ENCODE measurements around the gene ALG6.
A peak's percentile ranks its signal among the peaks of the same experiment; 100 is the strongest.

The ALG6 gene

GRCh38 chr1:63367215-63368103, at the start of gene ALG6:
ALG6 (plus strand) TSS chr1:63367627; CDS start chr1:63370978, 3,351 bp downstream.
- H3K4me3 ChIP-seq (ENCODE audit: low read length in 2 of 2), result peak within 1 kb of the TSS; percentile 93 to 96
- peaks cover 0 to 4% of the 10 kb centered on the region in 2 donors for H3K36me3 ChIP-seq (ENCODE audit: control insufficient read depth in 2 of 2, insufficient read depth in 2 of 2, low read length in 2 of 2)
- peak within 1 kb of the TSS; percentile 13 for H3K27ac ChIP-seq (ENCODE audit: low read length)
- peak within 1 kb of the TSS; percentile 81 to 88 for H3K9ac ChIP-seq (ENCODE audit: low read length in 2 of 2)
- H3K27me3 ChIP-seq (ENCODE audit: control insufficient read depth in 1 of 2, insufficient read depth in 2 of 2, low read length in 2 of 2), result no peaks in the 10 kb centered on the region
- no peaks in the 10 kb centered on the region for H3K9me3 ChIP-seq (ENCODE audit: control insufficient read depth in 2 of 2, low read length in 2 of 2)
- H3K4me1 ChIP-seq (ENCODE audit: control insufficient read depth, insufficient read depth, low read length), result no peaks in the 10 kb centered on the region

- Histone ChIP-seq H3K36me3 (ENCODE audit: control insufficient read depth in 2 of 2, insufficient read depth in 2 of 2, low read length in 2 of 2) (no peaks in the 10 kb centered on the region), H3K27me3 (ENCODE audit: control insufficient read depth in 1 of 2, insufficient read depth in 2 of 2, low read length in 2 of 2) (peaks cover 59 to 68% of the 10 kb centered on the region in 2 donors), H3K9ac (ENCODE audit: low read length in 2 of 2) (no peak overlapping the region), H3K9me3 (ENCODE audit: control insufficient read depth in 2 of 2, low read length in 2 of 2) (no peaks in the 10 kb centered on the region), H3K4me1 (ENCODE audit: control insufficient read depth, insufficient read depth, low read length) (peaks cover 26% of the 10 kb centered on the region), H3K4me3 (ENCODE audit: low read length in 2 of 2) (peak overlapping the region in 1 of 2 donors; percentile 52), H3K27ac (ENCODE audit: low read length) (no peak overlapping the region)
These were observed 49.6 kb upstream of the ALG6 start for GRCh38 chr1:63317817-63318152.

GRCh38 chr1:63318201-63318979, 49.0 kb upstream of the ALG6 start:
- Histone ChIP-seq H3K27me3 (ENCODE audit: control insufficient read depth in 1 of 2, insufficient read depth in 2 of 2, low read length in 2 of 2) (peaks cover 60 to 74% of the 10 kb centered on the region in 2 donors), H3K4me1 (ENCODE audit: control insufficient read depth, insufficient read depth, low read length) (peaks cover 30% of the 10 kb centered on the region), H3K9me3 (ENCODE audit: control insufficient read depth in 2 of 2, low read length in 2 of 2) (no peaks in the 10 kb centered on the region), H3K4me3 (ENCODE audit: low read length in 2 of 2) (no peak overlapping the region), H3K36me3 (ENCODE audit: control insufficient read depth in 2 of 2, insufficient read depth in 2 of 2, low read length in 2 of 2) (no peaks in the 10 kb centered on the region), H3K27ac (ENCODE audit: low read length) (no peak overlapping the region), H3K9ac (ENCODE audit: low read length in 2 of 2) (no peak overlapping the region)

- H3K27ac ChIP-seq (ENCODE audit: low read length), result no peak overlapping the region
These were observed 48.1 kb upstream of the ALG6 start for GRCh38 chr1:63319046-63320021.

GRCh38 chr1:63320022-63320721, 47.3 kb upstream of the ALG6 start:
- Histone ChIP-seq H3K9me3 (ENCODE audit: control insufficient read depth in 2 of 2, low read length in 2 of 2) (no peaks in the 10 kb centered on the region), H3K4me3 (ENCODE audit: low read length in 2 of 2) (no peak overlapping the region), H3K36me3 (ENCODE audit: control insufficient read depth in 2 of 2, insufficient read depth in 2 of 2, low read length in 2 of 2) (no peaks in the 10 kb centered on the region), H3K4me1 (ENCODE audit: control insufficient read depth, insufficient read depth, low read length) (peaks cover 34% of the 10 kb centered on the region), H3K27me3 (ENCODE audit: control insufficient read depth in 1 of 2, insufficient read depth in 2 of 2, low read length in 2 of 2) (peaks cover 65 to 91% of the 10 kb centered on the region in 2 donors), H3K9ac (ENCODE audit: low read length in 2 of 2) (no peak overlapping the region), H3K27ac (ENCODE audit: low read length) (no peak overlapping the region)

More at GRCh38 chr1:63319046-63320021, 48.1 kb upstream of the ALG6 start:
- H3K4me3 ChIP-seq (ENCODE audit: low read length in 2 of 2), result no peak overlapping the region
- H3K9me3 ChIP-seq (ENCODE audit: control insufficient read depth in 2 of 2, low read length in 2 of 2), result no peaks in the 10 kb centered on the region
- peaks cover 34% of the 10 kb centered on the region for H3K4me1 ChIP-seq (ENCODE audit: control insufficient read depth, insufficient read depth, low read length)
- peaks cover 63 to 83% of the 10 kb centered on the region in 2 donors for H3K27me3 ChIP-seq (ENCODE audit: control insufficient read depth in 1 of 2, insufficient read depth in 2 of 2, low read length in 2 of 2)
- no peaks in the 10 kb centered on the region for H3K36me3 ChIP-seq (ENCODE audit: control insufficient read depth in 2 of 2, insufficient read depth in 2 of 2, low read length in 2 of 2)
- H3K9ac ChIP-seq (ENCODE audit: low read length in 2 of 2), result no peak overlapping the region

GRCh38 chr1:63321066-63321784, 46.2 kb upstream of the ALG6 start:
- H3K4me3 ChIP-seq (ENCODE audit: low read length in 2 of 2), result no peak overlapping the region
- H3K4me1 ChIP-seq (ENCODE audit: control insufficient read depth, insufficient read depth, low read length), result peaks cover 34% of the 10 kb centered on the region

GRCh38 chr1:63321785-63322113, 45.7 kb upstream of the ALG6 start:
- Histone ChIP-seq H3K4me1 (ENCODE audit: control insufficient read depth, insufficient read depth, low read length) (peaks cover 34% of the 10 kb centered on the region), H3K9me3 (ENCODE audit: control insufficient read depth in 2 of 2, low read length in 2 of 2) (no peaks in the 10 kb centered on the region), H3K4me3 (ENCODE audit: low read length in 2 of 2) (peak overlapping the region; percentile 46 to 71), H3K27ac (ENCODE audit: low read length) (no peak overlapping the region), H3K27me3 (ENCODE audit: control insufficient read depth in 1 of 2, insufficient read depth in 2 of 2, low read length in 2 of 2) (peaks cover 67 to 97% of the 10 kb centered on the region in 2 donors), H3K9ac (ENCODE audit: low read length in 2 of 2) (no peak overlapping the region), H3K36me3 (ENCODE audit: control insufficient read depth in 2 of 2, insufficient read depth in 2 of 2, low read length in 2 of 2) (no peaks in the 10 kb centered on the region)

More at GRCh38 chr1:63321066-63321784, 46.2 kb upstream of the ALG6 start:
- Histone ChIP-seq H3K36me3 (ENCODE audit: control insufficient read depth in 2 of 2, insufficient read depth in 2 of 2, low read length in 2 of 2) (no peaks in the 10 kb centered on the region), H3K27me3 (ENCODE audit: control insufficient read depth in 1 of 2, insufficient read depth in 2 of 2, low read length in 2 of 2) (peaks cover 67 to 97% of the 10 kb centered on the region in 2 donors), H3K27ac (ENCODE audit: low read length) (no peak overlapping the region), H3K9me3 (ENCODE audit: control insufficient read depth in 2 of 2, low read length in 2 of 2) (no peaks in the 10 kb centered on the region), H3K9ac (ENCODE audit: low read length in 2 of 2) (no peak overlapping the region)

- Histone ChIP-seq H3K9me3 (ENCODE audit: control insufficient read depth in 2 of 2, low read length in 2 of 2) (no peaks in the 10 kb centered on the region), H3K9ac (ENCODE audit: low read length in 2 of 2) (no peak within 1 kb of the TSS), H3K27ac (ENCODE audit: low read length) (no peak within 1 kb of the TSS), H3K27me3 (ENCODE audit: control insufficient read depth in 1 of 2, insufficient read depth in 2 of 2, low read length in 2 of 2) (peaks cover 71 to 97% of the 10 kb centered on the region in 2 donors), H3K4me1 (ENCODE audit: control insufficient read depth, insufficient read depth, low read length) (peaks cover 29% of the 10 kb centered on the region), H3K4me3 (ENCODE audit: low read length in 2 of 2) (peak within 1 kb of the TSS; percentile 46 to 71), H3K36me3 (ENCODE audit: control insufficient read depth in 2 of 2, insufficient read depth in 2 of 2, low read length in 2 of 2) (no peaks in the 10 kb centered on the region)
These were observed 45.1 kb upstream of the ALG6 start, which contains the start of gene FOXD3 for GRCh38 chr1:63322114-63322943. FOXD3 (plus strand) TSS chr1:63322567; CDS start chr1:63323059, 492 bp downstream.
